GM12878 (cell line): ENCODE data around the gene MAL. TPM values are rescaled to one million over a fixed set of nuclear protein-coding genes. Genes with fewer than 3 reads are reported as not detected.

Experiments used
- BACH1 ChIP-seq: fragments of 450-650 bp; IDR thresholded peaks from 2 replicates; pipeline ENCODE4 v1.6.1; 2017; ENCODE audit warnings: mild to moderate bottlenecking, borderline replicate concordance
- CBX3 ChIP-seq: fragments of 200-600 bp; sonication (generic); IDR thresholded peaks from 2 replicates; pipeline ENCODE4 v1.6.1; 2016; ENCODE audit warnings: low read depth, borderline replicate concordance
- CHD2 ChIP-seq: IDR thresholded peaks from 2 replicates; pipeline ENCODE4 v1.6.1; 2011; ENCODE audit warnings: low read depth, low read length, improper control_type of control experiment, borderline replicate concordance
- CREB1 ChIP-seq: IDR thresholded peaks from 2 replicates; pipeline ENCODE4 v1.6.1; 2012; ENCODE audit warnings: low read depth, mild to moderate bottlenecking, inconsistent platforms
- EGR1 ChIP-seq, 2 experiments: IDR thresholded peaks; 1 replicate in 1 of 2; 2 replicates in 1 of 2; pipeline ENCODE4 v1.6.1; 2011 to 2012; ENCODE audit warnings: low read depth in 2 of 2, low read length in 2 of 2, borderline replicate concordance in 1 of 2, mild to moderate bottlenecking in 1 of 2, moderate library complexity in 1 of 2
- FOS ChIP-seq: IDR thresholded peaks from 3 replicates; pipeline ENCODE4 v1.6.1; 2011; ENCODE audit warnings: borderline replicate concordance; ENCODE audit not compliant: insufficient read length; ENCODE audit errors: extremely low read depth
- IKZF1 ChIP-seq: fragments of 450-650 bp; conservative IDR thresholded peaks from 2 replicates; pipeline ENCODE4 v1.6.1; 2017; ENCODE audit warnings: antibody characterized with exemption, mild to moderate bottlenecking
- IKZF2 ChIP-seq, 2 experiments: fragments of 450-650 bp; IDR thresholded peaks; 2 replicates each; pipeline ENCODE4 v1.6.1; 2017; ENCODE audit warnings: mild to moderate bottlenecking in 2 of 2, moderate library complexity in 2 of 2
- IRF5 ChIP-seq: fragments of 450-650 bp; IDR thresholded peaks from 2 replicates; pipeline ENCODE4 v1.6.1; 2017; ENCODE audit warnings: borderline replicate concordance
- JUNB ChIP-seq: IDR thresholded peaks from 2 replicates; pipeline ENCODE4 v1.6.1; 2016; ENCODE audit warnings: antibody characterized with exemption, mild to moderate bottlenecking
- LARP7 ChIP-seq: fragments of 450-650 bp; IDR thresholded peaks from 2 replicates; pipeline ENCODE4 v1.6.1; 2017; ENCODE audit warnings: mild to moderate bottlenecking
- NBN ChIP-seq: fragments of 450-650 bp; IDR thresholded peaks from 2 replicates; pipeline ENCODE4 v1.6.1; 2016
- NR2C1 ChIP-seq: fragments of 450-650 bp; IDR thresholded peaks from 2 replicates; pipeline ENCODE4 v1.6.1; 2017; ENCODE audit warnings: antibody characterized with exemption, mild to moderate bottlenecking, moderate library complexity
- NR2C2 ChIP-seq: IDR thresholded peaks from 2 replicates; pipeline ENCODE4 v1.6.1; 2011; ENCODE audit warnings: borderline replicate concordance, low read depth; ENCODE audit not compliant: control insufficient read depth, insufficient read length
- POU2F2 ChIP-seq: IDR thresholded peaks from 3 replicates; pipeline ENCODE4 v1.6.1; 2011; ENCODE audit warnings: low read depth, mild to moderate bottlenecking, low read length, borderline replicate concordance
- RAD21 ChIP-seq: IDR thresholded peaks from 2 replicates; pipeline ENCODE4 v1.6.1; 2011; ENCODE audit warnings: mild to moderate bottlenecking, low read depth, low read length, moderate library complexity; ENCODE audit not compliant: insufficient read depth
- RB1 ChIP-seq: fragments of 450-650 bp; formaldehyde crosslinking; IDR thresholded peaks from 2 replicates; pipeline ENCODE4 v1.6.1; 2017; ENCODE audit warnings: mild to moderate bottlenecking, borderline replicate concordance
- RCOR1 ChIP-seq: conservative IDR thresholded peaks from 2 replicates; pipeline ENCODE4 v1.6.1; 2012; ENCODE audit warnings: low read depth, low read length, improper control_type of control experiment
- RFX5 ChIP-seq: IDR thresholded peaks from 2 replicates; pipeline ENCODE4 v1.6.1; 2011; ENCODE audit warnings: low read depth, low read length, improper control_type of control experiment
- SPI1 ChIP-seq: IDR thresholded peaks from 2 replicates; pipeline ENCODE4 v1.6.1; 2011; ENCODE audit warnings: low read depth, mild to moderate bottlenecking, low read length, moderate library complexity, borderline replicate concordance; ENCODE audit not compliant: insufficient read depth
- SRF ChIP-seq, 2 experiments: IDR thresholded peaks; 2 replicates each; pipeline ENCODE4 v1.6.1; 2011; ENCODE audit warnings: low read depth in 2 of 2, low read length in 2 of 2, mild to moderate bottlenecking in 1 of 2, moderate library complexity in 1 of 2
- SUZ12 ChIP-seq: fragments of 200-600 bp; sonication (generic); IDR thresholded peaks from one replicate; pipeline ENCODE4 v1.6.1; 2018; ENCODE audit warnings: antibody characterized with exemption, mild to moderate bottlenecking; ENCODE audit not compliant: unreplicated experiment
- TCF7 ChIP-seq: IDR thresholded peaks from 2 replicates; pipeline ENCODE4 v1.6.1; 2014; ENCODE audit warnings: antibody characterized with exemption, borderline replicate concordance
- ZNF592 ChIP-seq: fragments of 450-650 bp; IDR thresholded peaks from 2 replicates; pipeline ENCODE4 v1.6.1; 2017; ENCODE audit warnings: mild to moderate bottlenecking, moderate library complexity
- ZZZ3 ChIP-seq: IDR thresholded peaks from 2 replicates; pipeline ENCODE4 v1.6.1; 2011; ENCODE audit warnings: low read depth; ENCODE audit not compliant: control insufficient read depth, insufficient read length
- polyA plus RNA-seq, 11 experiments: library from polyadenylated mRNA; depleted of rRNA in 4 of 11; unstranded in 6 of 11; stranded (reverse) in 5 of 11; fragments of >200 nt; fragmentation: Nextera tagmentation in 4 of 11; fragmentation: Illumina TruSeq in 1 of 11; extraction: Ambion mirVana in 4 of 11; extraction: Trizol in 1 of 11; gene quantifications; 1 replicate in 1 of 11; 2 replicates in 10 of 11; pipeline versions ENCODE4 v1.2.1 to v1.2.3, GENCODE V29; 2011 to 2016; ENCODE audit warnings: inconsistent platforms in 2 of 11, missing spikeins in 2 of 11, low read depth in 1 of 11
- total RNA-seq, 4 experiments: library from RNA; depleted of rRNA in 3 of 4; stranded (reverse); fragments of >200 nt in 3 of 4; fragmentation: Illumina TruSeq in 1 of 4; extraction: Trizol in 1 of 4; gene quantifications; 2 replicates each; pipeline versions ENCODE4 v1.2.1 to v1.2.3, GENCODE V29; 2013 to 2021

MAL gene
- total and polyA plus RNA-seq, 10 of the 15 experiments (the other 5 are each of a cell fraction or from before 2014, with no cell fraction given) = 1.3 to 4.5 (median 1.7) TPM

- no peak for TF ChIP-seq BACH1
- no peak for TF ChIP-seq RFX5
- no peak for TF ChIP-seq SRF (IDR thresholded peaks at IDR 0.05; ENCODE audit: low read depth in 2 of 2, low read length in 2 of 2)
- no peak for TF ChIP-seq CHD2
- TF ChIP-seq CBX3 = no peak
- no peak for TF ChIP-seq RCOR1
- peak; percentile 49; the same call in 1 of the 2 replicates for TF ChIP-seq IKZF1
- TF ChIP-seq SPI1 = no peak
- no peak; a peak in 1 of 4 replicates for TF ChIP-seq IKZF2 (IDR thresholded peaks at IDR 0.05)
- no peak for TF ChIP-seq FOS
- TF ChIP-seq ZZZ3 = no peak
- TF ChIP-seq CREB1 = no peak
- TF ChIP-seq POU2F2 = peak; percentile 26; the same call in 1 of the 3 replicates
- peak in 1 of 2 experiments; percentile 61; a peak in 1 of 3 replicates for TF ChIP-seq EGR1 (IDR thresholded peaks at IDR 0.05; ENCODE audit: borderline replicate concordance in 1 of 2, low read depth in 2 of 2, low read length in 2 of 2)
- no peak for TF ChIP-seq NR2C2
- TF ChIP-seq NR2C1 = no peak
- no peak for TF ChIP-seq IRF5
- TF ChIP-seq RB1 = 0 out of 2 replicates have a peak, but pooled peaks have one; percentile 36
- TF ChIP-seq TCF7 = no peak
- peak; percentile 93 for TF ChIP-seq ZNF592
- TF ChIP-seq LARP7 = no peak
- no peak for TF ChIP-seq SUZ12
- TF ChIP-seq JUNB = no peak
- peak; percentile 56 for TF ChIP-seq RAD21
- TF ChIP-seq NBN = no peak
Observed at GRCh38 chr2:95076705-95077529, 51.4 kb downstream of the MAL start (continued).
